Epithelial cell of esophagus (primary cell): ENCODE results near the gene DEFB121.
"Not testable (repeated sequence)": the region's sequence is repeated elsewhere in the genome, so short reads cannot be mapped to it uniquely, and the experiment has no call there.

ENCODE experiments used
- DNase-seq: peaks from one replicate; pipeline ENCODE4 v3.0.0; 2010; ENCODE audit warnings: low read depth
- H3K4me3 ChIP-seq: 2 replicates; pipeline ENCODE4 v1.5.1; 2011; ENCODE audit warnings: mild to moderate bottlenecking, low read length, control low read depth
- CTCF ChIP-seq: IDR thresholded peaks from 2 replicates; pipeline ENCODE4 v1.5.1; 2011; ENCODE audit warnings: low read depth, mild to moderate bottlenecking, low read length, control low read depth, inconsistent platforms; ENCODE audit not compliant: insufficient read depth; ENCODE audit errors: missing control alignments

DEFB121 gene

GRCh38 chr20:31430568-31431115 is 24.6 kb upstream of the DEFB121 start:
- no peak for TF ChIP-seq CTCF
- DNase-seq, result no peak
- H3K4me3 ChIP-seq, result no peak overlapping the region

- not testable (repeated sequence) for DNase-seq, H3K4me3 ChIP-seq
These were observed 21.6 kb upstream of the DEFB121 start for GRCh38 chr20:31427576-31427975.

GRCh38 chr20:31426891-31427551 is 21.0 kb upstream of the DEFB121 start:
- DNase-seq, result not testable (repeated sequence)

GRCh38 chr20:31425797-31426196 is 19.8 kb upstream of the DEFB121 start:
- no peak overlapping the region for H3K4me3 ChIP-seq
- no peak for TF ChIP-seq CTCF
- no peak for DNase-seq

More at GRCh38 chr20:31426891-31427551, 21.0 kb upstream of the DEFB121 start:
- H3K4me3 ChIP-seq, result not testable (repeated sequence)

GRCh38 chr20:31418307-31418706 is 12.3 kb upstream of the DEFB121 start:
- no peak for DNase-seq
- H3K4me3 ChIP-seq, result no peak overlapping the region
- no peak for TF ChIP-seq CTCF

- TF ChIP-seq CTCF, result no peak
- H3K4me3 ChIP-seq, result no peak overlapping the region
These were observed 9.6 kb upstream of the DEFB121 start for GRCh38 chr20:31415653-31416052.

GRCh38 chr20:31414381-31414780 is 8.4 kb upstream of the DEFB121 start:
- DNase-seq, result no peak
- no peak overlapping the region for H3K4me3 ChIP-seq
- TF ChIP-seq CTCF, result no peak

More at GRCh38 chr20:31415653-31416052, 9.6 kb upstream of the DEFB121 start:
- no peak for DNase-seq

- DNase-seq, result no peak
- no peak for TF ChIP-seq CTCF
- no peak overlapping the region for H3K4me3 ChIP-seq
These were observed 4.0 kb upstream of the DEFB121 start for GRCh38 chr20:31410011-31410410.
